ENCODE results near the gene NTSR1. TPM values are rescaled to one million over a fixed set of nuclear protein-coding genes. Genes with fewer than 3 reads are reported as not detected.

The NTSR1 gene
- total and polyA plus RNA-seq, 2 of the 13 experiments (the other 11 are each of a cell fraction or from before 2014, with no cell fraction given), result 0.09 to 0.12 TPM

DNA sequence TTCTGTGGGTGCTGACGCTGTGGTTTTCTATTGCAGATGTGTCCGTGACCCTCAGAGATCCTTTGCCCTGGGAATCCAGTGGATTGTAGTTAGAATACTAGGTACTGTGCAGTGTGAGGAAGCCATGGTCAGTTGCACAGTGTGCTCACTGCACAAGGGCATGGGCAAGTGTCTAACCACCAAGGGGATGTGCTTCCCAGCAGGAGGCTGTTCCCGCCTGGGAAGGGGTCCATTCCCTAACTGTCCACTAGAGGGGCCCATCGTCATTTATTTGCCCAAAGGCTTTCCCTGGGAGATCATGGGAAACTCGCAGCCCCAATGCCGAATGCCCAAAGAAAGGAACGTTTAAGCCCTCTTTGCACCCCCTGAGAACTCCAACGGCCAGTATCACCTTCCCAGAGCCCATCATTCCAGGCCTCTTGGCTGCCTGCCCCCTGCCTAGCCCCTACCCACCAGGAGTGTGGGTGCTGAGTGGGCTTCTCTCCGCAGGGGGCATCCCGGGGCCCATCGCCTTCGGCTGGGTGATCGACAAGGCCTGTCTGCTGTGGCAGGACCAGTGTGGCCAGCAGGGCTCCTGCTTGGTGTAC, 40.1 kb upstream of the NTSR1 start (continued):
- peak; percentile 94 for TF ChIP-seq STAG1 (CRISPR knock-in tag; IDR thresholded peaks at IDR 0.05)
- TF ChIP-seq, protein P1, sequence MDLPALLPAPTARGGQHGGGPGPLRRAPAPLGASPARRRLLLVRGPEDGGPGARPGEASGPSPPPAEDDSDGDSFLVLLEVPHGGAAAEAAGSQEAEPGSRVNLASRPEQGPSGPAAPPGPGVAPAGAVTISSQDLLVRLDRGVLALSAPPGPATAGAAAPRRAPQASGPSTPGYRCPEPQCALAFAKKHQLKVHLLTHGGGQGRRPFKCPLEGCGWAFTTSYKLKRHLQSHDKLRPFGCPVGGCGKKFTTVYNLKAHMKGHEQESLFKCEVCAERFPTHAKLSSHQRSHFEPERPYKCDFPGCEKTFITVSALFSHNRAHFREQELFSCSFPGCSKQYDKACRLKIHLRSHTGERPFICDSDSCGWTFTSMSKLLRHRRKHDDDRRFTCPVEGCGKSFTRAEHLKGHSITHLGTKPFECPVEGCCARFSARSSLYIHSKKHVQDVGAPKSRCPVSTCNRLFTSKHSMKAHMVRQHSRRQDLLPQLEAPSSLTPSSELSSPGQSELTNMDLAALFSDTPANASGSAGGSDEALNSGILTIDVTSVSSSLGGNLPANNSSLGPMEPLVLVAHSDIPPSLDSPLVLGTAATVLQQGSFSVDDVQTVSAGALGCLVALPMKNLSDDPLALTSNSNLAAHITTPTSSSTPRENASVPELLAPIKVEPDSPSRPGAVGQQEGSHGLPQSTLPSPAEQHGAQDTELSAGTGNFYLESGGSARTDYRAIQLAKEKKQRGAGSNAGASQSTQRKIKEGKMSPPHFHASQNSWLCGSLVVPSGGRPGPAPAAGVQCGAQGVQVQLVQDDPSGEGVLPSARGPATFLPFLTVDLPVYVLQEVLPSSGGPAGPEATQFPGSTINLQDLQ (CRISPR knock-in tag; IDR thresholded peaks at IDR 0.05), result 0 out of 2 replicates have a peak, but pooled peaks have one; percentile 35
- TF ChIP-seq, protein P2, sequence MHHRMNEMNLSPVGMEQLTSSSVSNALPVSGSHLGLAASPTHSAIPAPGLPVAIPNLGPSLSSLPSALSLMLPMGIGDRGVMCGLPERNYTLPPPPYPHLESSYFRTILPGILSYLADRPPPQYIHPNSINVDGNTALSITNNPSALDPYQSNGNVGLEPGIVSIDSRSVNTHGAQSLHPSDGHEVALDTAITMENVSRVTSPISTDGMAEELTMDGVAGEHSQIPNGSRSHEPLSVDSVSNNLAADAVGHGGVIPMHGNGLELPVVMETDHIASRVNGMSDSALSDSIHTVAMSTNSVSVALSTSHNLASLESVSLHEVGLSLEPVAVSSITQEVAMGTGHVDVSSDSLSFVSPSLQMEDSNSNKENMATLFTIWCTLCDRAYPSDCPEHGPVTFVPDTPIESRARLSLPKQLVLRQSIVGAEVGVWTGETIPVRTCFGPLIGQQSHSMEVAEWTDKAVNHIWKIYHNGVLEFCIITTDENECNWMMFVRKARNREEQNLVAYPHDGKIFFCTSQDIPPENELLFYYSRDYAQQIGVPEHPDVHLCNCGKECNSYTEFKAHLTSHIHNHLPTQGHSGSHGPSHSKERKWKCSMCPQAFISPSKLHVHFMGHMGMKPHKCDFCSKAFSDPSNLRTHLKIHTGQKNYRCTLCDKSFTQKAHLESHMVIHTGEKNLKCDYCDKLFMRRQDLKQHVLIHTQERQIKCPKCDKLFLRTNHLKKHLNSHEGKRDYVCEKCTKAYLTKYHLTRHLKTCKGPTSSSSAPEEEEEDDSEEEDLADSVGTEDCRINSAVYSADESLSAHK (CRISPR knock-in tag; IDR thresholded peaks at IDR 0.05; ENCODE audit: borderline replicate concordance), result no peak
- peak; percentile 53 for TF ChIP-seq HNRNPLL (IDR thresholded peaks at IDR 0.05; ENCODE audit: low read depth, low read length, poor library complexity, severe bottlenecking)
- no peak for TF ChIP-seq MAZ (IDR thresholded peaks at IDR 0.05; ENCODE audit: borderline replicate concordance, low read depth, low read length)
- no peak for TF ChIP-seq MAZ (CRISPR knock-in tag; IDR thresholded peaks at IDR 0.05; ENCODE audit: low read depth)
- TF ChIP-seq SATB2 (CRISPR knock-in tag; IDR thresholded peaks at IDR 0.05), result no peak
- TF ChIP-seq SIX4 (CRISPR knock-in tag; IDR thresholded peaks at IDR 0.05), result no peak
- peak; percentile 37; the same call in 1 of the 2 replicates for TF ChIP-seq RXRB (CRISPR knock-in tag; IDR thresholded peaks at IDR 0.05; ENCODE audit: borderline replicate concordance)
- TF ChIP-seq ZNF780A (CRISPR knock-in tag; IDR thresholded peaks at IDR 0.05), result no peak
- no peak for TF ChIP-seq ZNF20 (CRISPR knock-in tag; IDR thresholded peaks at IDR 0.05)
- TF ChIP-seq, protein P3, sequence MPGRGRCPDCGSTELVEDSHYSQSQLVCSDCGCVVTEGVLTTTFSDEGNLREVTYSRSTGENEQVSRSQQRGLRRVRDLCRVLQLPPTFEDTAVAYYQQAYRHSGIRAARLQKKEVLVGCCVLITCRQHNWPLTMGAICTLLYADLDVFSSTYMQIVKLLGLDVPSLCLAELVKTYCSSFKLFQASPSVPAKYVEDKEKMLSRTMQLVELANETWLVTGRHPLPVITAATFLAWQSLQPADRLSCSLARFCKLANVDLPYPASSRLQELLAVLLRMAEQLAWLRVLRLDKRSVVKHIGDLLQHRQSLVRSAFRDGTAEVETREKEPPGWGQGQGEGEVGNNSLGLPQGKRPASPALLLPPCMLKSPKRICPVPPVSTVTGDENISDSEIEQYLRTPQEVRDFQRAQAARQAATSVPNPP (CRISPR knock-in tag; IDR thresholded peaks at IDR 0.05), result no peak
- TF ChIP-seq, protein P4, sequence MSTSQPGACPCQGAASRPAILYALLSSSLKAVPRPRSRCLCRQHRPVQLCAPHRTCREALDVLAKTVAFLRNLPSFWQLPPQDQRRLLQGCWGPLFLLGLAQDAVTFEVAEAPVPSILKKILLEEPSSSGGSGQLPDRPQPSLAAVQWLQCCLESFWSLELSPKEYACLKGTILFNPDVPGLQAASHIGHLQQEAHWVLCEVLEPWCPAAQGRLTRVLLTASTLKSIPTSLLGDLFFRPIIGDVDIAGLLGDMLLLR (CRISPR knock-in tag; IDR thresholded peaks at IDR 0.05), result no peak
- no peak for TF ChIP-seq GTF3A (CRISPR knock-in tag; conservative IDR thresholded peaks at IDR 0.05)
- TF ChIP-seq, protein P5, sequence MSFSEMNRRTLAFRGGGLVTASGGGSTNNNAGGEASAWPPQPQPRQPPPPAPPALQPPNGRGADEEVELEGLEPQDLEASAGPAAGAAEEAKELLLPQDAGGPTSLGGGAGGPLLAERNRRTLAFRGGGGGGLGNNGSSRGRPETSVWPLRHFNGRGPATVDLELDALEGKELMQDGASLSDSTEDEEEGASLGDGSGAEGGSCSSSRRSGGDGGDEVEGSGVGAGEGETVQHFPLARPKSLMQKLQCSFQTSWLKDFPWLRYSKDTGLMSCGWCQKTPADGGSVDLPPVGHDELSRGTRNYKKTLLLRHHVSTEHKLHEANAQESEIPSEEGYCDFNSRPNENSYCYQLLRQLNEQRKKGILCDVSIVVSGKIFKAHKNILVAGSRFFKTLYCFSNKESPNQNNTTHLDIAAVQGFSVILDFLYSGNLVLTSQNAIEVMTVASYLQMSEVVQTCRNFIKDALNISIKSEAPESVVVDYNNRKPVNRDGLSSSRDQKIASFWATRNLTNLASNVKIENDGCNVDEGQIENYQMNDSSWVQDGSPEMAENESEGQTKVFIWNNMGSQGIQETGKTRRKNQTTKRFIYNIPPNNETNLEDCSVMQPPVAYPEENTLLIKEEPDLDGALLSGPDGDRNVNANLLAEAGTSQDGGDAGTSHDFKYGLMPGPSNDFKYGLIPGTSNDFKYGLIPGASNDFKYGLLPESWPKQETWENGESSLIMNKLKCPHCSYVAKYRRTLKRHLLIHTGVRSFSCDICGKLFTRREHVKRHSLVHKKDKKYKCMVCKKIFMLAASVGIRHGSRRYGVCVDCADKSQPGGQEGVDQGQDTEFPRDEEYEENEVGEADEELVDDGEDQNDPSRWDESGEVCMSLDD (CRISPR knock-in tag; IDR thresholded peaks at IDR 0.05; ENCODE audit: borderline replicate concordance), result no peak
- TF ChIP-seq, protein P6, sequence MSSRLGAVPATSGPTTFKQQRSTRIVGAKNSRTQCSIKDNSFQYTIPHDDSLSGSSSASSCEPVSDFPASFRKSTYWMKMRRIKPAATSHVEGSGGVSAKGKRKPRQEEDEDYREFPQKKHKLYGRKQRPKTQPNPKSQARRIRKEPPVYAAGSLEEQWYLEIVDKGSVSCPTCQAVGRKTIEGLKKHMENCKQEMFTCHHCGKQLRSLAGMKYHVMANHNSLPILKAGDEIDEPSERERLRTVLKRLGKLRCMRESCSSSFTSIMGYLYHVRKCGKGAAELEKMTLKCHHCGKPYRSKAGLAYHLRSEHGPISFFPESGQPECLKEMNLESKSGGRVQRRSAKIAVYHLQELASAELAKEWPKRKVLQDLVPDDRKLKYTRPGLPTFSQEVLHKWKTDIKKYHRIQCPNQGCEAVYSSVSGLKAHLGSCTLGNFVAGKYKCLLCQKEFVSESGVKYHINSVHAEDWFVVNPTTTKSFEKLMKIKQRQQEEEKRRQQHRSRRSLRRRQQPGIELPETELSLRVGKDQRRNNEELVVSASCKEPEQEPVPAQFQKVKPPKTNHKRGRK (CRISPR knock-in tag; IDR thresholded peaks at IDR 0.05), result 0 out of 2 replicates have a peak, but pooled peaks have one; percentile 65
- TF ChIP-seq HNRNPK (IDR thresholded peaks at IDR 0.05; ENCODE audit: low read depth, low read length, poor library complexity, severe bottlenecking), result no peak
